Uterus (tissue), 2 donors: ENCODE data around the gene ILDR2.

Experiments used
- CTCF ChIP-seq, 4 experiments: fragments of 200-600 bp in 2 of 4; fragments of 450-650 bp in 2 of 4; sonication (generic) in 2 of 4; IDR thresholded peaks; one replicate each; pipeline ENCODE4 v1.5.1; 2016 to 2019; ENCODE audit warnings: antibody characterized with exemption in 4 of 4, mild to moderate bottlenecking in 2 of 4, moderate library complexity in 1 of 4
- POLR2A ChIP-seq, 2 donors: fragments of 450-650 bp; IDR thresholded peaks; one replicate each; pipeline ENCODE4 v1.6.1; 2016; ENCODE audit warnings: antibody characterized with exemption in 2 of 2, mild to moderate bottlenecking in 1 of 2, moderate library complexity in 1 of 2

GRCh38 chr1:166858726-166859419 is 116.5 kb downstream of the ILDR2 start:
- TF ChIP-seq CTCF (IDR thresholded peaks at IDR 0.05) (no peak), POLR2A (IDR thresholded peaks at IDR 0.05) (no peak)
